Measurements from ENCODE around the gene ATP2A2.

ATP2A2 gene

GRCh38 chr12:110379631-110380030, 98.6 kb downstream of the ATP2A2 start:
- H3K27ac ChIP-seq: no peak overlapping the region

DNA sequence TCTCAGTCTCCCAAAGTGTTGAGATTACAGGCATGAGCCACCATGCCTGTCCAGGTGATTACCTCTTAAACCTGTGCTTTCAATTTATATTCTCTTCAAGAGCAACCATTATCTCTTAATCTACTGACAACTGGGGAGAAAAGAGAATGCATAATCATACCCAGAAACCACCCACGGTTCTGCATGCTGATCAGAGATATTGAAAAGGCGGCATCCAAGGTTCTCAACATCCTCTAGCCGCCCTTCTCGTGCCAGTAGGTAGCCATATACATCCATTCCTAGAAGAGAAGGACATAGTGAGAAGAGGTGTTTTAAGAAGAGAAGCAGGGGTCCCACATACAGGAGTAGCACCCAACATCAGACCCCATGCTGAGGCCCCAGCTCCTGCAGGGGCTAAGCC, 101.6 kb downstream of the ATP2A2 start:
- no peak overlapping the region for H3K27ac ChIP-seq
- TF ChIP-seq, protein P1, sequence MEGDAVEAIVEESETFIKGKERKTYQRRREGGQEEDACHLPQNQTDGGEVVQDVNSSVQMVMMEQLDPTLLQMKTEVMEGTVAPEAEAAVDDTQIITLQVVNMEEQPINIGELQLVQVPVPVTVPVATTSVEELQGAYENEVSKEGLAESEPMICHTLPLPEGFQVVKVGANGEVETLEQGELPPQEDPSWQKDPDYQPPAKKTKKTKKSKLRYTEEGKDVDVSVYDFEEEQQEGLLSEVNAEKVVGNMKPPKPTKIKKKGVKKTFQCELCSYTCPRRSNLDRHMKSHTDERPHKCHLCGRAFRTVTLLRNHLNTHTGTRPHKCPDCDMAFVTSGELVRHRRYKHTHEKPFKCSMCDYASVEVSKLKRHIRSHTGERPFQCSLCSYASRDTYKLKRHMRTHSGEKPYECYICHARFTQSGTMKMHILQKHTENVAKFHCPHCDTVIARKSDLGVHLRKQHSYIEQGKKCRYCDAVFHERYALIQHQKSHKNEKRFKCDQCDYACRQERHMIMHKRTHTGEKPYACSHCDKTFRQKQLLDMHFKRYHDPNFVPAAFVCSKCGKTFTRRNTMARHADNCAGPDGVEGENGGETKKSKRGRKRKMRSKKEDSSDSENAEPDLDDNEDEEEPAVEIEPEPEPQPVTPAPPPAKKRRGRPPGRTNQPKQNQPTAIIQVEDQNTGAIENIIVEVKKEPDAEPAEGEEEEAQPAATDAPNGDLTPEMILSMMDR (IDR thresholded peaks at IDR 0.05): no peak
- no peak for TF ChIP-seq ZFX (IDR thresholded peaks at IDR 0.05; ENCODE audit: borderline replicate concordance)

More at GRCh38 chr12:110379631-110380030, 98.6 kb downstream of the ATP2A2 start:
- TF ChIP-seq, protein P1 (IDR thresholded peaks at IDR 0.05): no peak
- TF ChIP-seq ZFX (IDR thresholded peaks at IDR 0.05; ENCODE audit: borderline replicate concordance): no peak
